Trophoblast cell (in vitro differentiated cells and primary cell): ENCODE data around the gene P3H3.

Source experiments
- DNase-seq, 2 donors: peaks; one replicate each; pipeline ENCODE4 v3.0.0-alpha.2; 2016
- H2AFZ ChIP-seq: 2 replicates; pipeline ENCODE4 v1.6.1; 2013; ENCODE audit warnings: low read length, moderate library complexity, mild to moderate bottlenecking; ENCODE audit not compliant: insufficient read depth, poor library complexity
- H2AK5ac ChIP-seq: 2 replicates; pipeline ENCODE4 v1.6.1; 2013; ENCODE audit warnings: mild to moderate bottlenecking, low read length
- H2BK120ac ChIP-seq: 2 replicates; pipeline ENCODE4 v1.6.1; 2013; ENCODE audit warnings: low read length, mild to moderate bottlenecking, moderate library complexity; ENCODE audit not compliant: insufficient read depth, poor library complexity
- H2BK12ac ChIP-seq: 2 replicates; pipeline ENCODE4 v1.6.1; 2013; ENCODE audit warnings: mild to moderate bottlenecking, low read length, moderate library complexity
- H2BK5ac ChIP-seq: 2 replicates; pipeline ENCODE4 v1.6.1; 2013; ENCODE audit warnings: low read length, low read depth, moderate library complexity, mild to moderate bottlenecking; ENCODE audit not compliant: poor library complexity
- H3K14ac ChIP-seq: 2 replicates; pipeline ENCODE4 v1.6.1; 2013; ENCODE audit warnings: mild to moderate bottlenecking, low read length
- H3K18ac ChIP-seq: 2 replicates; pipeline ENCODE4 v1.6.1; 2013; ENCODE audit warnings: mild to moderate bottlenecking, low read length
- H3K23ac ChIP-seq: 2 replicates; pipeline ENCODE4 v1.6.1; 2013; ENCODE audit warnings: low read length
- H3K27ac ChIP-seq: 2 replicates; pipeline ENCODE4 v1.5.1; 2013; ENCODE audit warnings: low read depth, mild to moderate bottlenecking, inconsistent platforms, low read length, moderate library complexity
- H3K27me3 ChIP-seq: 2 replicates; pipeline ENCODE4 v1.6.1; 2013; ENCODE audit warnings: inconsistent platforms, mild to moderate bottlenecking, low read length, moderate library complexity; ENCODE audit not compliant: insufficient read depth
- H3K36me3 ChIP-seq, 2 experiments: 1 replicate in 1 of 2; 2 replicates in 1 of 2; pipeline ENCODE4 v1.6.1; 2013; ENCODE audit warnings: low read length in 2 of 2, mild to moderate bottlenecking in 2 of 2, moderate library complexity in 1 of 2; ENCODE audit not compliant: insufficient read depth in 2 of 2, control insufficient read depth in 1 of 2
- H3K4ac ChIP-seq: 2 replicates; pipeline ENCODE4 v1.6.1; 2013; ENCODE audit warnings: low read depth, mild to moderate bottlenecking, low read length, moderate library complexity
- H3K4me1 ChIP-seq, 2 experiments: 1 replicate in 1 of 2; 2 replicates in 1 of 2; pipeline ENCODE4 v1.6.1; 2013; ENCODE audit warnings: low read length in 2 of 2, mild to moderate bottlenecking in 2 of 2, moderate library complexity in 1 of 2; ENCODE audit not compliant: insufficient read depth in 2 of 2, control insufficient read depth in 1 of 2
- H3K4me2 ChIP-seq: 2 replicates; pipeline ENCODE4 v1.6.1; 2013; ENCODE audit warnings: inconsistent platforms, mild to moderate bottlenecking, low read length, moderate library complexity
- H3K4me3 ChIP-seq: 2 replicates; pipeline ENCODE4 v1.5.1; 2013; ENCODE audit warnings: mild to moderate bottlenecking, low read depth, low read length, inconsistent platforms
- H3K79me1 ChIP-seq: one replicate; pipeline ENCODE4 v1.6.1; 2013; ENCODE audit warnings: low read length
- H3K79me2 ChIP-seq: 2 replicates; pipeline ENCODE4 v1.6.1; 2013; ENCODE audit warnings: low read length, mild to moderate bottlenecking; ENCODE audit not compliant: control insufficient read depth, insufficient read depth, poor library complexity
- H3K9ac ChIP-seq: 2 replicates; pipeline ENCODE4 v1.6.1; 2013; ENCODE audit warnings: mild to moderate bottlenecking, low read length
- H3K9me3 ChIP-seq: 2 replicates; pipeline ENCODE4 v1.6.1; 2013; ENCODE audit warnings: low read depth, mild to moderate bottlenecking, control low read depth, inconsistent platforms, low read length; ENCODE audit not compliant: insufficient read depth
- H4K12ac ChIP-seq: 2 replicates; pipeline ENCODE4 v1.6.1; 2013; ENCODE audit warnings: low read depth, mild to moderate bottlenecking, low read length, moderate library complexity
- H4K8ac ChIP-seq: 2 replicates; pipeline ENCODE4 v1.6.1; 2013; ENCODE audit warnings: low read depth, mild to moderate bottlenecking, low read length, moderate library complexity
- H4K91ac ChIP-seq: one replicate; pipeline ENCODE4 v1.6.1; 2013; ENCODE audit warnings: low read depth, mild to moderate bottlenecking, low read length, moderate library complexity
- WGBS: extraction: QIAGEN DNeasy Blood & Tissue Kit; methylation state at CpG from one replicate; pipeline ENCODE4 v1.1.7; 2013; ENCODE audit warnings: missing lambda C conversion rate; ENCODE audit not compliant: insufficient read length, insufficient coverage; ENCODE audit errors: extremely low coverage; 5-methylcytosine and 5-hydroxymethylcytosine counted together

P3H3 gene

GRCh38 chr12:6819106-6820030 is 8.8 kb upstream of the P3H3 start:
- H4K91ac ChIP-seq: no peak overlapping the region
- no peak overlapping the region for H3K27ac ChIP-seq
- no peaks in the 10 kb centered on the region for H3K36me3 ChIP-seq
- no peaks in the 10 kb centered on the region for H3K79me2 ChIP-seq
- no peak overlapping the region for H3K9ac ChIP-seq
- H2BK12ac ChIP-seq: no peak overlapping the region
- no peak overlapping the region for H2AK5ac ChIP-seq
- peaks cover 5% of the 10 kb centered on the region for H3K9me3 ChIP-seq
- no peak overlapping the region for H4K12ac ChIP-seq
- no peak for DNase-seq
- H2BK120ac ChIP-seq: no peak overlapping the region
- WGBS: no CpG with 5 or more reads among the region's 13 CpGs
- no peak overlapping the region for H2AFZ ChIP-seq
- no peak overlapping the region for H3K23ac ChIP-seq
- H4K8ac ChIP-seq: no peak overlapping the region
- H3K27me3 ChIP-seq: no peaks in the 10 kb centered on the region
- H3K4ac ChIP-seq: no peak overlapping the region
- peaks cover 5% of the 10 kb centered on the region for H3K79me1 ChIP-seq
- no peak overlapping the region for H2BK5ac ChIP-seq
- no peak overlapping the region for H3K18ac ChIP-seq
- H3K4me2 ChIP-seq: no peak overlapping the region
- H3K4me1 ChIP-seq: peaks cover 12 to 21% of the 10 kb centered on the region in 2 experiments
- H3K4me3 ChIP-seq: peak overlapping the region; percentile 11
- H3K14ac ChIP-seq: no peak overlapping the region

GRCh38 chr12:6820166-6820565 is 8.0 kb upstream of the P3H3 start:
- Histone ChIP-seq H2AK5ac (no peak overlapping the region), H4K12ac (no peak overlapping the region), H3K4me2 (no peak overlapping the region), H4K8ac (no peak overlapping the region), H3K79me2 (no peaks in the 10 kb centered on the region), H2BK5ac (no peak overlapping the region), H3K23ac (no peak overlapping the region), H3K9me3 (peaks cover 5% of the 10 kb centered on the region), H3K36me3 (no peaks in the 10 kb centered on the region), H3K27ac (no peak overlapping the region), H4K91ac (no peak overlapping the region), H2AFZ (no peak overlapping the region), H3K79me1 (peaks cover 5% of the 10 kb centered on the region), H3K4me3 (no peak overlapping the region), H2BK120ac (no peak overlapping the region), H3K4ac (no peak overlapping the region), H2BK12ac (no peak overlapping the region), H3K4me1 (peaks cover 12 to 23% of the 10 kb centered on the region in 2 experiments), H3K27me3 (no peaks in the 10 kb centered on the region), H3K18ac (no peak overlapping the region), H3K14ac (no peak overlapping the region), H3K9ac (no peak overlapping the region)
- no peak for DNase-seq
- WGBS: no CpG with 5 or more reads among the region's 5 CpGs

GRCh38 chr12:6821591-6822425 is 6.4 kb upstream of the P3H3 start, which contains the start of gene GPR162:
Gene GPR162 (plus strand): TSS chr12:6821821. CDS start chr12:6823899, 2,078 bp downstream.
- Histone ChIP-seq H3K9ac (no peak within 1 kb of the TSS), H4K8ac (peak within 1 kb of the TSS; percentile 48), H2AK5ac (peak within 1 kb of the TSS; percentile 0), H3K18ac (peak within 1 kb of the TSS; percentile 35), H3K79me1 (peaks cover 5% of the 10 kb centered on the region), H2BK120ac (no peak within 1 kb of the TSS), H3K23ac (no peak within 1 kb of the TSS), H2AFZ (peak within 1 kb of the TSS; percentile 21), H3K27me3 (no peaks in the 10 kb centered on the region), H4K12ac (no peak within 1 kb of the TSS), H3K27ac (no peak within 1 kb of the TSS), H3K9me3 (peaks cover 5% of the 10 kb centered on the region), H3K4ac (no peak within 1 kb of the TSS), H3K4me1 (peaks cover 12 to 26% of the 10 kb centered on the region in 2 experiments), H3K79me2 (no peaks in the 10 kb centered on the region), H3K4me3 (peak within 1 kb of the TSS; percentile 19), H2BK5ac (no peak within 1 kb of the TSS), H2BK12ac (no peak within 1 kb of the TSS), H3K36me3 (no peaks in the 10 kb centered on the region), H3K4me2 (peak within 1 kb of the TSS; percentile 60), H4K91ac (no peak within 1 kb of the TSS), H3K14ac (no peak within 1 kb of the TSS)
- no CpG with 5 or more reads among the region's 28 CpGs for WGBS
- no peak for DNase-seq

GRCh38 chr12:6822426-6823135 is 5.6 kb upstream of the P3H3 start:
- H4K91ac ChIP-seq: no peak overlapping the region

More at GRCh38 chr12:6822426-6823135, 5.6 kb upstream of the P3H3 start:
- H3K4me2 ChIP-seq: no peak overlapping the region
- H3K27ac ChIP-seq: no peak overlapping the region
- no peak for DNase-seq
- H3K23ac ChIP-seq: no peak overlapping the region
- H4K12ac ChIP-seq: no peak overlapping the region
- no peak overlapping the region for H2AFZ ChIP-seq
- H2BK5ac ChIP-seq: no peak overlapping the region
- no peak overlapping the region for H2AK5ac ChIP-seq
- no peak overlapping the region for H3K18ac ChIP-seq
- H3K14ac ChIP-seq: no peak overlapping the region
- no peaks in the 10 kb centered on the region for H3K27me3 ChIP-seq
- H3K36me3 ChIP-seq: no peaks in the 10 kb centered on the region
- peaks cover 4% of the 10 kb centered on the region for H3K9me3 ChIP-seq
- no CpG with 5 or more reads among the region's 7 CpGs for WGBS
- H3K4ac ChIP-seq: no peak overlapping the region
- no peak overlapping the region for H2BK12ac ChIP-seq
- H3K79me2 ChIP-seq: no peaks in the 10 kb centered on the region
- H3K9ac ChIP-seq: no peak overlapping the region
- H4K8ac ChIP-seq: no peak overlapping the region
- no peak overlapping the region for H2BK120ac ChIP-seq
- peaks cover 5% of the 10 kb centered on the region for H3K79me1 ChIP-seq
- peaks cover 12 to 30% of the 10 kb centered on the region in 2 experiments for H3K4me1 ChIP-seq
- H3K4me3 ChIP-seq: no peak overlapping the region
